Measurements from ENCODE around the gene SH3BP5.

The SH3BP5 gene

DNA sequence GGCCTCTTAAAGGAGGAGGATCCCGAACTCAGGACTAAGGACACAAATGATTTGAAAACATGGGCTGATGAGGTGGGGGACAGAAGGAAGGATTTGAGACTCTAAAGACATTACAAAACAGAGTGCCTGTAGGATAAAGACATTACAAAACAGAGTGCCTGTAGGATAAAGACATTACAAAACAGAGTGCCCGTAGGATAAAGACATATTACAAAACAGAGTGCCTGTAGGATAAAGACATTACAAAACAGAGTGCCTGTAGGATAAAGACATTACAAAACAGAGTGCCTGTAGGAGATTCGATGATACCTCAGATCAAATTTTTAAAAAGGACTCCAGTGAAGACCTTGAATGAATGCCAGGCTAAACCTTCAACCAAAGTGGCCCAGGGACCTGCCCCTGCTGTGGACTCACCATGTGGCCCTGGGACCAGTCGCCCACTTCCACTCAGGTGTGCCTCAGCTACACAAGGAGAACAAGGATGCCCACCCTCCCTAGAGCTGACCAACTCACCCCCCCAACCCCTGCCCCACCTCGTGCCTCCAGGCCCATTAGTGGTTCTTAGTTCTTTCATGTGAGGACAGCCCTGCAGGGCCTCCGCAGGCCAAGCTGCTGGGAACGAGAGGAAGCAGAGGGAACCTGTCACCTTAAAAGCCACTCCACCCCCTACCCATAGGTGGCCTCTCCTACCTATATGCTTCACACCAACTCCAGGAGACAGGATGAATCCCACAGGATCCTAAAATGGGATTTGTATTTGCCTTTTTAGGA, 59.8 kb downstream of the SH3BP5 start:
- TF ChIP-seq, protein P1, sequence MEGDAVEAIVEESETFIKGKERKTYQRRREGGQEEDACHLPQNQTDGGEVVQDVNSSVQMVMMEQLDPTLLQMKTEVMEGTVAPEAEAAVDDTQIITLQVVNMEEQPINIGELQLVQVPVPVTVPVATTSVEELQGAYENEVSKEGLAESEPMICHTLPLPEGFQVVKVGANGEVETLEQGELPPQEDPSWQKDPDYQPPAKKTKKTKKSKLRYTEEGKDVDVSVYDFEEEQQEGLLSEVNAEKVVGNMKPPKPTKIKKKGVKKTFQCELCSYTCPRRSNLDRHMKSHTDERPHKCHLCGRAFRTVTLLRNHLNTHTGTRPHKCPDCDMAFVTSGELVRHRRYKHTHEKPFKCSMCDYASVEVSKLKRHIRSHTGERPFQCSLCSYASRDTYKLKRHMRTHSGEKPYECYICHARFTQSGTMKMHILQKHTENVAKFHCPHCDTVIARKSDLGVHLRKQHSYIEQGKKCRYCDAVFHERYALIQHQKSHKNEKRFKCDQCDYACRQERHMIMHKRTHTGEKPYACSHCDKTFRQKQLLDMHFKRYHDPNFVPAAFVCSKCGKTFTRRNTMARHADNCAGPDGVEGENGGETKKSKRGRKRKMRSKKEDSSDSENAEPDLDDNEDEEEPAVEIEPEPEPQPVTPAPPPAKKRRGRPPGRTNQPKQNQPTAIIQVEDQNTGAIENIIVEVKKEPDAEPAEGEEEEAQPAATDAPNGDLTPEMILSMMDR (IDR thresholded peaks at IDR 0.05; ENCODE audit: low read depth, low read length, missing control alignments) = peak; percentile 16
- DNase-seq (ENCODE audit: low read depth) = no peak
- no peak overlapping the region for H3K4me3 ChIP-seq (ENCODE audit: low read depth, low read length)

DNA sequence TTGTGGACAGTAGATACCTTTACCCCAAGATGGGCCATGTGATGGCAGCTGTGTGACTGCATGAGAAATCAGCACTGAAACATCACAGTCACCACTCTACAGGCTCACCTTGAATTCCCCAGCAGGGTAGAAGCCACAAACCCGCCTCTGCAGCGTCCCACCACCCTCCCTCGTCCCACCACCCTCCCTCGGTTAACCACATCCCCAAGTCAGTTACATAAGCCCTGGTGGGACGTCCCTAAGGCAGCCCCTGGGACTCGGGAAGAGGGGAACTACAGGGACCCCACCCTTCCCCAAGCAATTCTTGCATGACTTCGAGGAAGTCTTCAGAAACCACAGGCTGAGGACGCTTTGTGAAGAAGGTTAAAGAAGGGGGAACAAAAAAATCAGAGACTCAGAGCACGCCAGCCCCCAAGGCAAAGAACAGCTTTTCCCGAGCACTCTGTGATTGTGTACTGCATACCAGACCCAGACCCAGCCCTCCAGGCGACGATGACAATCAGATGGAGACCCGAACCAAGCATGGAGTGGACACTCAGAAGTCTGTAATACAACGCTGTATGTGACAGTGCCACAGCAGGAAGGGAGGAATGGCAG, 60.5 kb downstream of the SH3BP5 start:
- TF ChIP-seq, protein P1 (IDR thresholded peaks at IDR 0.05; ENCODE audit: low read depth, low read length, missing control alignments) = no peak
- peak; percentile 84 for DNase-seq (ENCODE audit: low read depth)
- no peak overlapping the region for H3K4me3 ChIP-seq (ENCODE audit: low read depth, low read length)

DNA sequence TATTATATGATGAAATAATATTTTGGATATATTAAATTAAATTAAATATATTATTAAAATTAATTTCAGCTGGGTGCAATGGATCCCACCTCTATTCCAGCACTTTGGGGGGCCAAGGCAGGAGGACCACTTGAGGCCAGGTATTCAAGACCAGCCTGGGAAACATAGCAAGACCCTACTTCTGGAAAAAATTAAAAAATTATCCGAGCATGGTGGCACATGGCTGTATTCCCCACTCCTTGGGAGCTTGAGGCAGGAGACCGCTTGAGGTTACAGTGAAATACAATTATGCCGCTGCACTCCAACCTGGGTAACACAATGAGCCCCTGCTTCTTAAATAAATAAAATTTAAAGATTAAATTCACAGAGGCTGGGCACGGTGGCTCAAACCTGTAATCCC, 61.4 kb downstream of the SH3BP5 start:
- TF ChIP-seq, protein P1 (IDR thresholded peaks at IDR 0.05; ENCODE audit: low read depth, low read length, missing control alignments) = no peak
- DNase-seq (ENCODE audit: low read depth) = no peak

DNA sequence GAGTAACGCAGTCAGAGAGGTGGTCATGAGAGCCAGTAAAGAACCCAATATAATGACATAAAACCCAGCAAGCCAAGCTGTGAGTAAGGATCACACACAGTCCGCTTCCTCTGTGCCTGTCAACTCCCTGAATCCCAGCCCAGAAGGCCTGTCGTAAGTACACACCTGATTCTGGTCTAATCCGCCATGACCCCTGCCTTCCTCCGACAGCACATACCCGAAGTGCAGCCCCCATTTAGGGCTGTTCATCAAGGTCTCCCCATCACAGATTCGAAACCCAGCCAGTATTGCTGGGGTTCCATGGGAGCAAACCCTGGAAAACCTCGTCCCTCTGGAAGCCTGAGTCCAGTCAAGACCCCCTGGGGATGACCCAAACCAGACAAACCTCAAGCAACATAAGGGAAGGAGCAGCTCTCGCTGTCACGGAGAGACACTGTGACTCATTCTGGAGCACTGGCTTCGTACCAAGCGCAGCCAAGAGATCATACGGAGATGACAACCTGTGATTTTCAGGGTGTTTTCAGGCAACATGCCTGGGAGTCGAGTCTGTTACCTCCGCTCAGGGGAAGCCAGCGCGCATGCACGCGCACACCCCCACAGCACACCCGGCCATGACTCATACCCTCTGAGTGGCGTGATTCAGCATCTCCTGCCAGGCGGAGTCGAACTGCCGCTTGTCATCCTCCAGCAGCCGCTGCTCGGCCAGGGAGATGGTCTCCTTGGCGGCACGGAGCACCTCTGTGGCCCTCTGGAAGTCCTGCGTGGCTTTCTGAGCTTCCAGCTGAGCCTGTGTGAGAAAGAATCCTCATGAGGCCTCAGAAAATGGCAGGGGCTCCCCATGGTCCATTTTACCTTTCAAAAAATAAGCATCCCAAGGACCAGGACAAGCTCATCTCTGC, 63.0 kb downstream of the SH3BP5 start:
- no peak overlapping the region for H3K4me3 ChIP-seq (ENCODE audit: low read depth, low read length)
- peak; percentile 68 for DNase-seq (ENCODE audit: low read depth)

More for the DNA sequence above, 61.4 kb downstream of the SH3BP5 start:
- no peak overlapping the region for H3K4me3 ChIP-seq (ENCODE audit: low read depth, low read length)

DNA sequence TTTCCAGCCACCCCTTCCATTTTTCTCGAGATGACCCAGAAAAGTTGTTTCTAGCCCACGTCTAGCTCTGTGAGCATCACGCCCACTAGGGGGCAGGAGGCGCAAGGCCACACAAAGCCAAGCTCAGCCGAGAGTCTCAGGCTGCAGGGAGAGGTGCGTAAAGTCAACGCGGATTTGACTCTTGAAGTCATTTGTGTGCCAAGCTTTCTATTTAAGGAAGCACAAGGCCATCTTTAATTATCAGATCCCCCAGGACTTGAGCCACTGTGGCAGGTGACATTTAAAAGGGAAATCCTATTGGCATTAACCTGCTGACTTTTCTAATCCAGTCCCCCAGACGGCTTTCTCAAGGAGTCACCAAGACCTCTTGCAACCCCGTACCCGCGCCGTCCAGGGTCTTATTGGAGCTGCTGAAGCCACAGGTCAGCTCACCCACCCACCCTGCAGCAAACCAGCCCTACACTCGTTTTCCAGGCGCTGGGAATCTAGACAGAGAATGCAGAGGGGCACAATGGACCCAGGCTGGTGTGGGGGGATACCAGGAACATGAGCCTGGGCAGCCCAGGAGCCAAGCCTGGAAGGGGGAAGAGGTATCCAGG, 64.3 kb downstream of the SH3BP5 start:
- DNase-seq (ENCODE audit: low read depth) = peak; percentile 73
- TF ChIP-seq, protein P1 (IDR thresholded peaks at IDR 0.05; ENCODE audit: low read depth, low read length, missing control alignments) = peak; percentile 95

More for the DNA sequence above, 63.0 kb downstream of the SH3BP5 start:
- TF ChIP-seq, protein P1 (IDR thresholded peaks at IDR 0.05; ENCODE audit: low read depth, low read length, missing control alignments) = no peak

DNA sequence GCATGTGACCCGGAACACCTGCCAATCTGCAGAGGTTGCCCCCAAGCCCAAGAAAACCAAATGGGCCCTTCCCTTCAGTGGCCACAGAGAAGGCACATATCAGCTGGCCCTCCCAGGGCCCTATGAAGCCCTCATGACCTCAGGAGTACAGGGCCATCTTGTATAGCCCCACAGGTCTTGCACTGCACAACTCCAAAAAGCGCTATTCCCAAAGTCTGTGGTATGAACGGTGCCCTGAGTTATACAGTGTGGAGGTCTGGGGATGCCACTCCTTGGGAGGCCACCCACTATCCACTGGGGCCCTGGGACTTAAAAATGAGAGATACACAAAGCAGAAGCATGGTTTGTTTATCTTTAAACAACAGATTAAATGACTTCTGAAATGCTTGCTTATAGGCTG, 64.9 kb downstream of the SH3BP5 start:
- no peak for DNase-seq (ENCODE audit: low read depth)
- H3K4me3 ChIP-seq (ENCODE audit: low read depth, low read length) = no peak overlapping the region
- TF ChIP-seq, protein P1 (IDR thresholded peaks at IDR 0.05; ENCODE audit: low read depth, low read length, missing control alignments) = no peak

More for the DNA sequence above, 64.3 kb downstream of the SH3BP5 start:
- H3K4me3 ChIP-seq (ENCODE audit: low read depth, low read length) = no peak overlapping the region

Data from GM12864 (cell line).